HG03196 (cell line): ENCODE results near the gene LGALS1.
"Not testable (repeated sequence)": the region's sequence is repeated elsewhere in the genome, so short reads cannot be mapped to it uniquely, and the experiment has no call there.

Experiments used
- ATAC-seq: cut with Tn5 transposase; IDR thresholded peaks from one replicate; pipeline ENCODE4 v1.9.1; 2021; ENCODE audit not compliant: unreplicated experiment

LGALS1 gene

DNA sequence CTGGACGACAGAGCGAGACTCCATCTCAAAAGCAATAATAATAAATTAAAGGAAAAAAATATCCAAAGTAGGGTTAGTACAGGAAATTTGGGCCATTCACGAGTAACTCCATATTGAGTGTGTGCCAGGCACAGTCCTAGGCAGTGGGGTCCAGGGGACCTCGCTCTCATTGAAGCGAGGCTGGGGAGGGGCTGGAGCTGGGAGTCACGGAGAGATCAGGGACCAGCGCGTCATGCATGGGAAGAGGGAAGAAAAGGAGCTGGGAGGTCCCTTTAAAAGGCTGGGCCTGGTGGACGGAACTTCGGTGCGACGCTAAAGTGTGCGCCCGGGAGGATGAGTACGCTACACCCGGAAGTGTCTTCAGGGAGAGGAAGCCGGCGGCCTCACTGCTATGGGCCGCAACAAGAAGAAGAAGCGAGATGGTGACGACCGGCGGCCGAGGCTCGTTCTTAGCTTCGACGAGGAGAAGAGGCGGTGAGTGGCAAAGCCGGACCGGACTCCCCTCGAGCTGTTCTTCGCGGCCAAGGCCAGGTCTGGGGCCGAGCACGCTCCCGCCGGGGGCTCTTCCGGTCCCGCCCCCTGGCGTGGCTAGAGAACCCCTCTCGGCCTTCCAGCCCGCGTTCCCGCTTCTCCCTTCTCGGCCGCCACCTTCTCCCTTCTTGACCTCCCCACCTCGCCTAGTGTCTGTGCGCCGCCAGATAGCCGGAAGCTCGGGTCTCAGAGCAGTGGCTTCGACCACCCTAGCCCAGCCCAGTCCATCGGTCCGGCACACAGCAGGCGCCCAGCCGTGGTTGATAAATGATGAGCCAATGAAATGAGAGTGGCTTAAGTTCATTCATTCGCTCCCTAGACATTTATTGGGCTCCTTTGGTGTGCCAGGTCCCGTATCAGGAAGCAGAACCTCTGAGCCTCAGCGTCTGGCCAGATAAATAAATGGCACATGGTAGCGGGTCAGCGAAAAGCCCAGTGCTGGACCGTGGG lies 10.9 kb downstream of the LGALS1 start, which contains the start of gene NOL12:
NOL12 (plus strand) TSS at position 342 of the 981 bp plus-strand sequence; CDS start at position 392, 50 bp downstream.
- ATAC-seq: peak; percentile 78

- ATAC-seq: no peak
Measured at GRCh38 chr22:37690407-37690806, 15.0 kb downstream of the LGALS1 start.

DNA sequence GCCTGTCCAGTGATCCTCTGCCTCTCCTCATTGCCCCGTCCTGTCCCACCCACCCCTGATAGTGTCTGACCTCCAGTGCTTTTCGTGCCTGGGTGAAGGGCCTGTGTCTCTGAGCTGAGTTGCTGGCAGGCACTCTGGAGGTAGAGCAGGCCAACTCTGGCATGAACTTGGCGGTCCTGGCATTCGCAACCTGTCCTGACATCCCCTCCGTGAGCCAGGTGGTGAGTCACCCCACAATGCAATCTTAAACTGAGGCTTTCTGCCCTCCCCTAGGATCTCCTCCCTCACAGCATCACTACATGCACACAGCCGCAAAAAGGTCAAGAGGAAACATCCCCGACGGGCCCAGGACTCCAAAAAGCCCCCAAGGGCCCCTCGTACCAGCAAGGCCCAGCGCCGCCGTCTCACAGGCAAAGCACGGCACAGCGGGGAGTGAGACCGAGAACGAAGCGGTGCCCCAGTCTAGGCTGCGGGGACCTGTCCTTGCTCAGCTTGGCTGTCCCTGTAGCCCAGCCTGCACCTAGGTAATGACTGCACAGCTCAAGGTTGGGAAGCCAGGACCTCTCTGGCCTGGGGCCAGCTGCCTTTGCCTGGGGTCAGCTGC lies 15.6 kb downstream of the LGALS1 start:
- ATAC-seq: no peak

- no peak for ATAC-seq
Measured at GRCh38 chr22:37692627-37693285, 17.3 kb downstream of the LGALS1 start.

- not testable (repeated sequence) for ATAC-seq
Measured at GRCh38 chr22:37694131-37694530, 18.7 kb downstream of the LGALS1 start.

DNA sequence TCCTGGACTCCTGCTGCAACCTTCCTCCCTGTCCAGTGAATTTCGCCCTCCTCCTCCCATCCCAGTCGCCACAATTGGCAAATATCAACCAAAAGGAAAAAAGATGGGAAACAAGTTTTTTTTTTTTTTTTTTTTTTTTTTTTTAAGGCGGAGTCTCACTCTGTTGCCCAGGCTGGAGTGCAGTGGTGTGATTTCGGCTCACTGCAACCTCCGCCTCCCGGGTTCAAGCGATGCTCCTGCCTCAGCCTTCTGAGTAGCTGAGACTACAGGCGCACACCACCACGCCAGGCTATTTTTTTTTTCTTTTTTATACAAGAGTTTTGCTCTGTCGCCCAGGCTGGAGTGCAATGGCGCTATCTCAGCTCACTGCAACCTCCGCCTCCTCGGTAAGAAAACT lies 20.8 kb downstream of the LGALS1 start:
- ATAC-seq: not testable (repeated sequence)

- ATAC-seq: peak; percentile 68
Measured at GRCh38 chr22:37696657-37697537, 21.5 kb downstream of the LGALS1 start, which contains the start of gene TRIOBP. Gene TRIOBP, plus strand, starts transcription at chr22:37697048. Its CDS starts 4,318 bp downstream, at chr22:37701366.

- no peak for ATAC-seq
Measured at GRCh38 chr22:37697538-37697835, 22.1 kb downstream of the LGALS1 start.

GRCh38 chr22:37701141-37701786 lies 25.8 kb downstream of the LGALS1 start:
- no peak for ATAC-seq

GRCh38 chr22:37703906-37704305 lies 28.5 kb downstream of the LGALS1 start:
- ATAC-seq: no peak

DNA sequence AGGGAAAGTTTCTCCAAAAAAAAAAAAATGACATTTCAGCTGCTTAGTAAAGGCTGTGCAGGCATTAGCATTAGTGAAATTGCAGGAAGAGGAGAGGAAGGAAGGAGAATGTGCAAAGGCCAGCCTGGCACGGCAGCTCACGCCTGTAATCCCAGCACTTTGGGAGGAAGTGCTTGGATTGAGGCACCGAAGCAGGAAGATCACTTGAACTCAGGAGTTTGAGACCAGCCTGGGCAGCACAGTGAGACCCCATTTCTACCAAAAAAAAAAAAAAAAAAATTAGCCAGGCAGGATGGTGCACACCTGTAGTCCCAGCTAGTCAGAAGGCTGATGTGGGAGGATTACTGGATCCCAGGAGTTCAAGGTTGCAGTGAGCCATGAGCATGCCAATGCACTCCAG lies 29.2 kb downstream of the LGALS1 start:
- ATAC-seq: no peak

- ATAC-seq: no peak
Measured at GRCh38 chr22:37705205-37705604, 29.8 kb downstream of the LGALS1 start.

DNA sequence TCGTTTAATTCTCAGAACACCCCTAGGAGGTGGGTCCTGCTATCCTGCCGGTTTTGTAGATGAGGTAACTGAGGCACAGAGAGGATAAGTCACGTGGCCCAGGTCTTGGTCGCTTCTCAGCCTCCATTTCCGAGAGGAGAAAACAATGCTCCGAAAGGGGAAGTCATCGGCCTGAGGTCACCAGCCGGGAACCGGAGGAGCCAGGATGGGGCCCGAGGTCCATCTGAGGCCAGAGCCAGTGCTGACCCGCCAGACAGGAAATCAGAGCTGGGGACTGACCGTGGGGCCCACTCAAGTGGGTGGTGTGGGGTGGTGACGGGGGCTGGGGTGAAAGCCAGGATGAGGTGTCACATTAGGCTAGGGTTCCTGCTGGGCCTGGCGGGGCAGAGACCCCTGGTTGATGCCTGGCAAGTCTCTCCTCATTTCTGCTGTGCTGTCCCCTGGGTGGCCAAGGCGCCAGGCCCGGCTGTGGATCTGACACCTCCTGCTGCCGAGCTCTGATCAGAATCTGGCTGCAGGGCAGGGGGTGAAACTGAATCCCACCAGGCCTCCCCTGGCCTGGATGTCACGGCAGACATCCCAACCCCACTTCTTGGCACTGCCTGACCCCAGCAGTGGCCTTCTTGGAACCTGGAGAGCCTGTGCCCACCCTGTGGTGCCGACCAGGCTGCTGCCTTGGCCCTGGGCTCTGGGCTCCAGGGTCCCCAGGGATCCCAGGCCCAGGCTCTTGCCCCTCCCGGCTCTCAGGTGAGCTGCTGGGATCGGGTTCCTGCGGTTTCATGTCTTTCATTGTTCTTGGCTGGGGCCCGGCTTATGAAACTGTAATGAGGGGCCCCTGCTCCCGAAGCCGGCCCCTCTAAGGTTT lies 33.4 kb downstream of the LGALS1 start:
- no peak for ATAC-seq

DNA sequence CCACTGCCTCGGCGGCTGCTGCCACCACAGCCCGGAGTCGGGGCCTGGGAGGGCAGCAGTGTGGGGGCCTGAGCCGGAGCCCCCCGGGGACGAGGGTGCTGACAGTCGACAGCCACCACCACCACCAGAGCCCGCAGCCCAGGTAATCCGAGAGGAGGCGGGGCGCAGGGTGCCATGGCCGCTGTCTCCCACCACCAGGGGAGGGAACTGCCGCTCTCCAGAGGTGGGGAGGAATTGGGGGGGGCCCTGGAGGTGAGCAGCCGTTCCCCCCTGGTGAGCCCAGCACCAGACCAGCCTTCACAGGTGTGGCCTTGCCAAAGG lies 34.0 kb downstream of the LGALS1 start:
- no peak for ATAC-seq

DNA sequence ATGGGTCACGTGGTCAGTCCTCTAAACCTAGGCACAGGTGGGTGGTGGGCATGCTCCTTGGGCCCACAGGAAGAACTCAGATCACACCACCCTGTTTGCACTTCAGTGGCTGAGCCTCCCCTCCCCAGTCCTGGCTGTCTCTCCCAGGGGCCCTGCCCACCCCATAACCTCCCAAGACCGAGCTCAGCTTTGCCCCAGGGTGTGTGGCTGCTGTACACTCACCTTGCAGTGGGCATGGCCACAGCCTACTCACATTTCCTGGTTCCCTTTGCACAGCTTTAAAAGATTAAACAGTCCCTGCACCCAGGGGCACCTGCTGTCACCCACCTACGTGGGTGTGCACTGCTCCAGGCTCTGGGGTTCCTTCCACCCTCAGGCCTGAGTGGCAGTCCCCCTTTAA lies 35.2 kb downstream of the LGALS1 start:
- no peak for ATAC-seq

- ATAC-seq: no peak
Measured at GRCh38 chr22:37711490-37711889, 36.1 kb downstream of the LGALS1 start.

DNA sequence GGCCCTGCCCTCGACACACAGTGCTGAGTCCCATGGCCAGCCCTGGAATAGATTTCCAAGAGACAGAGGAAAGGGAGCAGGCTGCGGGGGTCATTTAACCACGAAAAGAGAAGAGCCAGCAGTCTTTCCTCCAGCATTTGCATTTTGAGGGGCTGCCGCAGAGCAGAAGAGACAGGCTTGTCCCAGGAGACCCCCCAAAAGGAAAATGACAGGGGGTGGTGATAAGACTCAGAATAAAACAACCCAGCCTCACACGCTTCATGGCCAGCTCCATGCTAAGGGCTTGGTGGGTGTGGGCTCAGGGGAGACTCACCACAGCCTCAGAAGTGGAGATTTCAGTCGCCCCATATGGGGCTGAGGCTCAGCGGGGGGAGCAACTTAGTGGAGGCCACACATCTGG lies 38.3 kb downstream of the LGALS1 start:
- ATAC-seq: no peak

DNA sequence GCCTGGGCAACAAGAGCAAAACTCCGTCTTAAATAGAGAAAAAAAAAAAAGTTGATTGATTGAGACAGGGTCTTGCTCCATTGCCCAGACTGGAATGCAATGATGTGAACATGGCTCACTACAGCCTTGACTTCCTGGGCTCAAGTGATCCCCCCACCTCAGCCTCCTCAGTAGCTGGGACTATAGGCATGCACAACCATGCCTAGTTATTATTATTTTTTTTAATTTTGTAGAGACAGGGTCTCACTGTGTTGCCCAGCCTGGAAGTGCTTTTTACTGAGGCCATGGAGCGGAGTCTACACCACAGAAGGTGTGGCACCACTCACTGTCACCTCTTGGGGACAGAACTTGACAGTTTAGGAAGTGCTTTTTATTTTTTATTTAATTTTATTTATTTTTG lies 39.2 kb downstream of the LGALS1 start:
- no peak for ATAC-seq

DNA sequence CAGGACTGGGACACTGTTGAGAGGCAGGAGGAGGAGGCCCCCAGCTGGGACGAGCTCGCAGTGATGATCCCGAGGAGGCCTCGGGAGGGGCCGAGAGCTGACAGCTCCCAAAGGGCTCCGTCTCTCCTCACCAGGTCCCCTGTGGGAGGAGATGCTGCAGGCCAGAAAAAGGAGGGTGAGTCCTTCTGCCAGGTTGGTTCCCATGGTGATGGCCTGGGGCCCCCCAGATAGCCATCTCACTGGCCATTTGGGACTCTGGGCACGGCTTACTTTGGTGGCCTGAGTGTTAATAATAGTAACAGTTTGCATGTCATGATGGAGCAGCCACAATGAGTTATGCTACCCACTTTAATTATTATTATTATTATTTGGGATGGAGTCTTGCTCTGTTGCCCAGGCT lies 40.3 kb downstream of the LGALS1 start:
- ATAC-seq: no peak
